ENCODE measurements around the gene VCPKMT. TPM values are rescaled to one million over a fixed set of nuclear protein-coding genes. Genes with fewer than 3 reads are reported as not detected.

VCPKMT gene
- total and polyA plus RNA-seq, 2 experiments from 2014 or later = 4.8 to 10.7 TPM

GRCh38 chr14:50088731-50089130 lies 27.6 kb downstream of the VCPKMT start:
- peak in 1 of 2 donors; percentile 9 for DNase-seq (ENCODE audit: low read depth in 1 of 2, low spot score in 1 of 2)
- Histone ChIP-seq H3K4me3 (no peak overlapping the region), H3K27ac (no peak overlapping the region), H3K4me1 (ENCODE audit: low read depth) (peaks cover 5% of the 10 kb centered on the region), H3K9me3 (ENCODE audit: low read depth) (no peaks in the 10 kb centered on the region), H3K36me3 (no peaks in the 10 kb centered on the region), H3K27me3 (no peaks in the 10 kb centered on the region)
- TF ChIP-seq, protein P1, sequence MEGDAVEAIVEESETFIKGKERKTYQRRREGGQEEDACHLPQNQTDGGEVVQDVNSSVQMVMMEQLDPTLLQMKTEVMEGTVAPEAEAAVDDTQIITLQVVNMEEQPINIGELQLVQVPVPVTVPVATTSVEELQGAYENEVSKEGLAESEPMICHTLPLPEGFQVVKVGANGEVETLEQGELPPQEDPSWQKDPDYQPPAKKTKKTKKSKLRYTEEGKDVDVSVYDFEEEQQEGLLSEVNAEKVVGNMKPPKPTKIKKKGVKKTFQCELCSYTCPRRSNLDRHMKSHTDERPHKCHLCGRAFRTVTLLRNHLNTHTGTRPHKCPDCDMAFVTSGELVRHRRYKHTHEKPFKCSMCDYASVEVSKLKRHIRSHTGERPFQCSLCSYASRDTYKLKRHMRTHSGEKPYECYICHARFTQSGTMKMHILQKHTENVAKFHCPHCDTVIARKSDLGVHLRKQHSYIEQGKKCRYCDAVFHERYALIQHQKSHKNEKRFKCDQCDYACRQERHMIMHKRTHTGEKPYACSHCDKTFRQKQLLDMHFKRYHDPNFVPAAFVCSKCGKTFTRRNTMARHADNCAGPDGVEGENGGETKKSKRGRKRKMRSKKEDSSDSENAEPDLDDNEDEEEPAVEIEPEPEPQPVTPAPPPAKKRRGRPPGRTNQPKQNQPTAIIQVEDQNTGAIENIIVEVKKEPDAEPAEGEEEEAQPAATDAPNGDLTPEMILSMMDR (IDR thresholded peaks at IDR 0.05; ENCODE audit: low read depth, low read length) = no peak

DNA sequence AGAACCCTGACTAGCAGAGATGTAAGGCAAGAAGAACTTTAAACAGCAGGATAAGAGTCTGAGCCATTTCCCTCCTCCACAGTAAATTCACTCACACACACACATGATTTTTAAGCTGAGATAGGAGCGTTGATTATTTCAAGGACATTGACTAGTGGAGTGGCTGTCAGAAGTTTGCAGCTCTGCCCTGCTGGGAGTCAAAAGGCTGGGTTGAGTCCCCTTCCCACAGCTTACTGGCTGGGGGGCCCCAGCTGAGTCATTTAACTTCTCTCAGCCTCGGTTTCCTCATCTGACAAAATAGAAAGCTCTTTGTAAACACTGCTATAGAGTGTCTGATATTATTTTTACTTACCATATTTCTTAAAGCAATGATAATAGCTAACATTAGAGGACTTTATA lies 28.3 kb downstream of the VCPKMT start:
- DNase-seq (ENCODE audit: low read depth in 1 of 2, low spot score in 1 of 2) = no peak
- TF ChIP-seq, protein P1 (IDR thresholded peaks at IDR 0.05; ENCODE audit: low read depth, low read length) = no peak
- H3K27ac ChIP-seq = no peak overlapping the region
- H3K4me1 ChIP-seq (ENCODE audit: low read depth) = peaks cover 5% of the 10 kb centered on the region
- no peaks in the 10 kb centered on the region for H3K9me3 ChIP-seq (ENCODE audit: low read depth)
- no peak overlapping the region for H3K4me3 ChIP-seq
- no peaks in the 10 kb centered on the region for H3K27me3 ChIP-seq
- H3K36me3 ChIP-seq = no peaks in the 10 kb centered on the region

- Histone ChIP-seq H3K27ac (no peak overlapping the region), H3K4me1 (ENCODE audit: low read depth) (peaks cover 5% of the 10 kb centered on the region), H3K9me3 (ENCODE audit: low read depth) (no peaks in the 10 kb centered on the region), H3K36me3 (no peaks in the 10 kb centered on the region), H3K27me3 (no peaks in the 10 kb centered on the region), H3K4me3 (no peak overlapping the region)
- TF ChIP-seq, protein P1 (IDR thresholded peaks at IDR 0.05; ENCODE audit: low read depth, low read length) = no peak
- no peak for DNase-seq (ENCODE audit: low read depth in 1 of 2, low spot score in 1 of 2)
These were observed 28.8 kb downstream of the VCPKMT start for GRCh38 chr14:50087341-50088116.

DNA sequence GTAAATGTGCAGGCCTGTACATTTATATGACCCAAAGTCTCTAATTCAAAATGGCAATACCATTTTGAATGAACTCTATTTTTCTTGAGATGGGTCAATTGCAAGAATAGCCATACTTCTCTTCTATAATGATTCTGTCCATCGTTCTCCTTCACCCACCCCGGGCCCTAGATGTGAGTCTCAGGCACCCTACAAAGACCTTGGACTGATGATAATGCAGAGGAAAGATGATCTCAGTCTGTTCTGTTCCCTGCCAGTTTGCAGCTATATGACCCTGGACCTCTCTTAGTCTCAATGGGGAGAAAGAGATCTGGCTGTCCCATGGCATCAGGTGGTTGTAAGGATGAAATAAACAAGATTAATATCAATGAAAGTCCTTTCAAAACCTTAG lies 30.1 kb downstream of the VCPKMT start:
- no peak for DNase-seq (ENCODE audit: low read depth in 1 of 2, low spot score in 1 of 2)
- no peaks in the 10 kb centered on the region for H3K27me3 ChIP-seq
- TF ChIP-seq, protein P1 (IDR thresholded peaks at IDR 0.05; ENCODE audit: low read depth, low read length) = no peak
- H3K4me3 ChIP-seq = no peak overlapping the region
- H3K36me3 ChIP-seq = no peaks in the 10 kb centered on the region
- peaks cover 5% of the 10 kb centered on the region for H3K4me1 ChIP-seq (ENCODE audit: low read depth)
- no peak overlapping the region for H3K27ac ChIP-seq
- H3K9me3 ChIP-seq (ENCODE audit: low read depth) = no peaks in the 10 kb centered on the region

- Histone ChIP-seq H3K4me3 (no peak overlapping the region), H3K9me3 (ENCODE audit: low read depth) (no peaks in the 10 kb centered on the region), H3K27me3 (no peaks in the 10 kb centered on the region), H3K27ac (no peak overlapping the region), H3K36me3 (no peaks in the 10 kb centered on the region), H3K4me1 (ENCODE audit: low read depth) (peaks cover 5% of the 10 kb centered on the region)
- TF ChIP-seq, protein P1 (IDR thresholded peaks at IDR 0.05; ENCODE audit: low read depth, low read length) = no peak
- DNase-seq (ENCODE audit: low read depth in 1 of 2, low spot score in 1 of 2) = peak in 1 of 2 donors; percentile 20
These were observed 30.6 kb downstream of the VCPKMT start for GRCh38 chr14:50085570-50086320.

Data from cardiac muscle cell (in vitro differentiated cells and primary cell).